ENCODE data around the gene IGFALS. TPM values are rescaled to one million over a fixed set of nuclear protein-coding genes. Genes with fewer than 3 reads are reported as not detected.

The IGFALS gene
- total RNA-seq, 3 donors from 2014 or later = 0.51 to 1.9 (median 1.8) TPM

DNA sequence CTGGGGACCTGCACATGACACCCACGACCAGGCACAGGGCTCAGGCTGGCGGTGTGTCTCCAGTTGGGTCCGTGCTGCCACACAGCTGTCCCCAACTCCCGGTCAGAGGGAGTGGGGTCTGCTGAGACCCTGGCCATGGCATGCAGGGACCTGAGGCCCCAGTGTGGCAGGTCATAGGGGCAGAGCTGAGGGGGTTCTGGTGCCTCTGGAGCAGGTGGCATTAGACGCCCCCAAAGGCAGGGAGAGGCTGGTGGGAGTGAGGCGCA is 6.5 kb downstream of the IGFALS start:
- Histone ChIP-seq H3K9me3 (no peaks in the 10 kb centered on the region), H3K36me3 (ENCODE audit: low read depth) (peaks cover 4% of the 10 kb centered on the region), H3K4me3 (no peak overlapping the region), H3K4me1 (ENCODE audit: low read depth) (peaks cover 10% of the 10 kb centered on the region)
- TF ChIP-seq, protein P1, sequence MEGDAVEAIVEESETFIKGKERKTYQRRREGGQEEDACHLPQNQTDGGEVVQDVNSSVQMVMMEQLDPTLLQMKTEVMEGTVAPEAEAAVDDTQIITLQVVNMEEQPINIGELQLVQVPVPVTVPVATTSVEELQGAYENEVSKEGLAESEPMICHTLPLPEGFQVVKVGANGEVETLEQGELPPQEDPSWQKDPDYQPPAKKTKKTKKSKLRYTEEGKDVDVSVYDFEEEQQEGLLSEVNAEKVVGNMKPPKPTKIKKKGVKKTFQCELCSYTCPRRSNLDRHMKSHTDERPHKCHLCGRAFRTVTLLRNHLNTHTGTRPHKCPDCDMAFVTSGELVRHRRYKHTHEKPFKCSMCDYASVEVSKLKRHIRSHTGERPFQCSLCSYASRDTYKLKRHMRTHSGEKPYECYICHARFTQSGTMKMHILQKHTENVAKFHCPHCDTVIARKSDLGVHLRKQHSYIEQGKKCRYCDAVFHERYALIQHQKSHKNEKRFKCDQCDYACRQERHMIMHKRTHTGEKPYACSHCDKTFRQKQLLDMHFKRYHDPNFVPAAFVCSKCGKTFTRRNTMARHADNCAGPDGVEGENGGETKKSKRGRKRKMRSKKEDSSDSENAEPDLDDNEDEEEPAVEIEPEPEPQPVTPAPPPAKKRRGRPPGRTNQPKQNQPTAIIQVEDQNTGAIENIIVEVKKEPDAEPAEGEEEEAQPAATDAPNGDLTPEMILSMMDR (IDR thresholded peaks at IDR 0.05) = no peak
- intact Hi-C loops (cut with DNase I, micrococcal nuclease) = no loop called here
- no peak for ATAC-seq
- DNase-seq = peak in 1 of 3 donors; percentile 20

DNA sequence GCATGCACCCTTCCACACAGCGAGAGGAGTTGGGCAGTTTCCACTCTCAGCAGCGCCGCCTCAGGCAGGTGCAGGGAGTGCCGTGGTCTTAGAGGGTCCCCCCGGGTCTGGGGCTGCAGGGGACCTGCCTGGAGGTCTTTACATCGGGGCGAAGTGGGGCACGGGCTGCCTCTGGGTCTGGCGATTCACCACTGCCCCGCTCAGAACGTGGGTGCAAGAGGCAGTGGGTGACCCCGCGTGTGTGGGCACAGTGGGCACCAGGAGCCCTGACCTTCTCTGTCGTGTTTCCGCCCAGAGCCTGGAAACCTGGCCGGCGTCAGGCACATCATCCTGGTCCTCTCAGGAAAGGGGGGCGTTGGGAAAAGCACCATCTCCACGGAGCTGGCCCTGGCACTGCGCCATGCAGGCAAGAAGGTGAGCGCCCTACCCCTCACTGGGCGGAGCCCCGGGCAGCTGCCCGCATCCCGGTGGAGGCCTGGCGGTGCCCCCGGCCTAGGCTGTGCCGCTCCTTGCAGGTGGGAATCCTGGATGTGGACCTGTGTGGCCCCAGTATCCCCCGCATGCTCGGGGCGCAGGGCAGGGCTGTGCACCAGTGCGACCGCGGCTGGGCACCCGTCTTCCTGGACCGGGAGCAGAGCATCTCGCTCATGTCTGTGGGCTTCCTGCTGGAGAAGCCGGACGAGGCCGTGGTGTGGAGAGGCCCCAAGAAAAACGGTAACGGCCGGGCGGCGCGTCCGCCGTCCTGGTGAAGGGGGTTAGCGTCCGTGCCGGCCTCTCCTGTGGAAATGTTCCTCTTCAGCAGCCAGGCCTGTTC is 7.1 kb downstream of the IGFALS start:
- ATAC-seq = no peak
- TF ChIP-seq, protein P1 (IDR thresholded peaks at IDR 0.05) = no peak
- Histone ChIP-seq H3K4me1 (ENCODE audit: low read depth) (peaks cover 11% of the 10 kb centered on the region), H3K4me3 (no peak overlapping the region), H3K36me3 (ENCODE audit: low read depth) (peaks cover 4% of the 10 kb centered on the region), H3K9me3 (no peaks in the 10 kb centered on the region)
- peak in 1 of 3 donors; percentile 30 for DNase-seq
- intact Hi-C loops (cut with DNase I, micrococcal nuclease) = no loop called here

DNA sequence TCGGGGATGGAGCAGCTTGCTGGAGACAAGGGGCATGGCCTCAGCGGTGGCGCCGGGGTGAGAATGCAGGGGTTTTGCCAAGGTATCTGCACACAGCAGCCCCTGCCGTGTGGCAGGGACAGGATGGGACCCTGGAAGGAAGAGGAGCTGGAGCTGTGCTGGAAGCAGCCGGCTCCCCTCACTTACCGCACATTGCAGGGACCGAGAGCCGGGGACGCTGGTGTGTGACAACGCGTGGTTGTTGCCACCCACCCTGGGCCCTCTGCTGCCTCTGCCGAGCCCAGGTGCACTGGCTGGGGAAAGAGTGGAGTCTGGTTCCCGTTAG is 7.7 kb downstream of the IGFALS start:
- peaks cover 17% of the 10 kb centered on the region for H3K4me1 ChIP-seq (ENCODE audit: low read depth)
- H3K9me3 ChIP-seq = no peaks in the 10 kb centered on the region
- TF ChIP-seq, protein P1 (IDR thresholded peaks at IDR 0.05) = no peak
- no peak for ATAC-seq
- H3K4me3 ChIP-seq = no peak overlapping the region
- peak in 1 of 3 donors; percentile 50 for DNase-seq
- intact Hi-C loops (cut with DNase I, micrococcal nuclease) = no loop called here
- peaks cover 4% of the 10 kb centered on the region for H3K36me3 ChIP-seq (ENCODE audit: low read depth)

DNA sequence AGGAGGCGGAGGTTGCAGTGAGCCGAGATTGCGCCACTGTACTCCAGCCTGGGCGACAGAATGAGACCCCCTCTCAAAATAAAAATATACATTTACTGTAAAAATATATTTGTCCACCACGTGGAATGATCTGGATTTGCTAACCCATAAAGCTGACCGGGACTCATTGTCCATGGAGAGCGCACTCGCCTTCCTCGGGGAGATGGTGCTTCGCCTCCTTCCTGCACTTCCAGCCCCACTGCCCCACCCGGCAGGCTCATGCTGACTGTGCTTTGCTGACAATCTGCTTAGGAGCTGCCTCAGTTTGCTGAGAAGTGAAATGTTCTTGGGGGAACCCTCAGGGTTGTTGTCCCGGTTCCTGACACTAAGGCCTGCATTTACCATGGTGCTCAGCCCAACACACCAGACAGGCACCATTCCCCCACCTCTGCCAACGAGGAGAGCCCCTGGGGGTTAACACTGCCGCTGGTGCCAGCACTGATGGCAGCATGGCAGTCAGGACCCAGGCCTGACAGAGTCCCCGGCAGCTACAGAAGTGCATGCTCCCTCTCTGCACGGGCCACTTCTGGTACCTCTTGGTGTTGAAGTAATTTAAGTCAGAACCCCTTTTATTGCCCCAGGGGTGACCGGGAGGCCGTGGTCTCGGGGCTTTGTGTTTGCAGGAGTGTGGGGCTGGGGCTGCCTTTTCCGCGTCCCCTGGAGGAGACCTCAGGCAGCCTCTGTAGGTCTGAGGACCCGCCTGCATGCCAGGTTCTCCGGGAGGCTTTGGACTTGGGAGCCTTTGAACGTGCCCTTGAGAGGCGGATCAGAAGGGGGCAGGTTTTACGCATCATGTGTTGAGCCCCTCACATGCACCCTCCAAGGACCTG is 8.3 kb downstream of the IGFALS start:
- DNase-seq (peak in 1 of 3 donors; percentile 20), ATAC-seq (no peak)
- peaks cover 17% of the 10 kb centered on the region for H3K4me1 ChIP-seq (ENCODE audit: low read depth)
- peaks cover 4% of the 10 kb centered on the region for H3K36me3 ChIP-seq (ENCODE audit: low read depth)
- no peak overlapping the region for H3K4me3 ChIP-seq
- no peaks in the 10 kb centered on the region for H3K9me3 ChIP-seq
- TF ChIP-seq, protein P1 (IDR thresholded peaks at IDR 0.05) = no peak
- intact Hi-C loops (cut with DNase I, micrococcal nuclease) = no loop called here

DNA sequence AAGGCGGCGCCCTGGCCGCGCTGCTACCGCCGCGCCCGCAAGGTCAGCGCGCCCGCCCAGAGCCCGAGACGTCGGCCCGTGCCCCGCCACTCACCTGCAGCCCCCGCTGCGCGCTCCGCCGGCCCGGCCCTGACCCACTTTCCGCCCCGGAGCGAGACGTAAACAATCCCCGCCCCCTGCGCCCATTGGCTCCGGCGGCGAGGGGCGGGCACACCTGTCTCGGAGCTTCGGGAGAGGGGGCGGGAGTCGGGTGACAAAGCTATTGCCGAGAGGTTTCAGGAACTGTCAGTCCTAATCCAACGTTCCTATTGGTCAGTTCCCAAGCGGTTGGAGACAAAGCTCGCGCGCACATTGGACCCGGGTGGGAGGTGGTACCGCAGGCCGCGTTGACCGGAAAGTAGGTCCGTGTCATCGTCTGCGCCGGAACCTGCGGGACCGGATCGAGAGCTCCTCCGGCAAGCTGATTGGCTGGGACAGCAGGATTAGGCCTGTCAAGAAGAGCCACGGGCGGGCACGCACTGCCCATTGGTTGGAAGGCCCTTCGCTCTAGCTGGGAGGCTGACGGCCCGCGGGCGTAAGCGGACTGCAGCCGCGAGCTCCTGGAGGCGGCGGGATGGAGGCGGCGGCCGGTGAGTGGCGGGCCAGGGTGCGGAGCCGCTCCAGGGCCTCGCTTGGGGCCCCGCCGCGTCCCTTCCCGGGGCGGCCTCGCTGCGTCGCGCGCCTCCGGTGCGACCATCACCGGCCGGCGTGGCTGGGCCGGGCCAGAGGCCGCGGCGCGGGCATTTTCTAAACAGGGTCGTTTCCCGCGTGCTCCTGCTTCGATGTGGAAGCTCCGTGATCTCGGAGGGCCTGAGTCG is 10.9 kb downstream of the IGFALS start, which contains the start of the genes NUBP2 and SPSB3:
Gene NUBP2 (plus strand): TSS at position 553 of the 857 bp plus-strand sequence. CDS start 61 bp downstream, at position 614.
Gene SPSB3 (minus strand): TSS at position 164 of the 857 bp plus-strand sequence. CDS start 1,088 bp downstream, outside the sequence.
- TF ChIP-seq, protein P1 (IDR thresholded peaks at IDR 0.05) = peak; percentile 27
- Histone ChIP-seq H3K9me3 (no peaks in the 10 kb centered on the region), H3K36me3 (ENCODE audit: low read depth) (peaks cover 6% of the 10 kb centered on the region), H3K4me1 (ENCODE audit: low read depth) (peaks cover 17% of the 10 kb centered on the region), H3K4me3 (peak within 1 kb of the TSS; percentile 69)
- intact Hi-C loops (cut with DNase I, micrococcal nuclease) = no loop called here
- ATAC-seq = peak; percentile 91
- peak; percentile 99 to 100 (median 99) for DNase-seq
